GM10266 (cell line): ENCODE data around the gene ARMH1.
A peak's percentile ranks its signal among the peaks of the same experiment; 100 is the strongest.

ENCODE experiments used
- DNase-seq: peaks from one replicate; pipeline ENCODE4 v3.0.0; 2012; ENCODE audit errors: extremely low spot score
- CTCF ChIP-seq: IDR thresholded peaks from 2 replicates; pipeline ENCODE4 v1.5.1; 2012; ENCODE audit warnings: mild to moderate bottlenecking, low read depth; ENCODE audit not compliant: control insufficient read depth, insufficient read depth; ENCODE audit errors: missing control alignments

Gene ARMH1

GRCh38 chr1:44679468-44679867, 5.0 kb downstream of the ARMH1 start:
- TF ChIP-seq CTCF = no peak
- no peak for DNase-seq

GRCh38 chr1:44681905-44682882, 7.7 kb downstream of the ARMH1 start:
- DNase-seq = no peak
- no peak for TF ChIP-seq CTCF

GRCh38 chr1:44682883-44683265, 8.4 kb downstream of the ARMH1 start:
- DNase-seq = no peak
- TF ChIP-seq CTCF = no peak

GRCh38 chr1:44684525-44684924, 10.0 kb downstream of the ARMH1 start:
- TF ChIP-seq CTCF = no peak
- DNase-seq = peak; percentile 48

GRCh38 chr1:44685218-44685617, 10.7 kb downstream of the ARMH1 start:
- DNase-seq = no peak
- TF ChIP-seq CTCF = no peak

GRCh38 chr1:44685881-44686280, 11.4 kb downstream of the ARMH1 start:
- no peak for TF ChIP-seq CTCF
- no peak for DNase-seq

- DNase-seq = no peak
- TF ChIP-seq CTCF = no peak
Observed at GRCh38 chr1:44688760-44689446, 14.4 kb downstream of the ARMH1 start.
